SK-N-SH (cell line): Measurements from ENCODE around the gene AKAP8. TPM values are rescaled to one million over a fixed set of nuclear protein-coding genes. Genes with fewer than 3 reads are reported as not detected.

Experiments used
- CTCF ChIA-PET: fragments of 300-600, 350-600 bp; formaldehyde crosslinking; extraction: SDS; loops from one replicate; lab custom pipeline; 2021; lab: Yijun Ruan, JAX
- POLR2A ChIA-PET: fragments of 350-600 bp; sonication (Branson Sonifier 250); formaldehyde crosslinking; extraction: SDS; loops from one replicate; lab custom pipeline; 2020; ENCODE audit warnings: antibody characterized with exemption, inconsistent platforms; lab: Yijun Ruan, JAX
- DNase-seq: peaks from one replicate; pipeline ENCODE4 v3.0.0; 2012
- H2AFZ ChIP-seq: fragments of 200-600 bp; sonication (generic); 2 replicates; pipeline ENCODE4 v1.8.1; 2016; ENCODE audit warnings: antibody characterized with exemption, mild to moderate bottlenecking, low read depth
- H3F3A ChIP-seq: fragments of 200-600 bp; sonication (generic); replicated peaks from 2 replicates; pipeline ENCODE3; 2016; ENCODE audit warnings: antibody characterized with exemption, mild to moderate bottlenecking; ENCODE audit not compliant: insufficient read depth
- H3K27ac ChIP-seq, 2 experiments: fragments of 200-500 bp in 1 of 2; fragments of 200-600 bp in 1 of 2; sonication (Bioruptor generic) in 1 of 2; sonication (generic), shearing (Covaris generic) in 1 of 2; 2 replicates each; pipeline versions ENCODE4 v1.5.1 to v1.6.1; 2014 to 2016; ENCODE audit warnings: low read depth in 2 of 2, inconsistent platforms in 1 of 2, low read length in 1 of 2, mild to moderate bottlenecking in 1 of 2, mixed read lengths in 1 of 2
- H3K27me3 ChIP-seq: fragments of 200-600 bp; sonication (generic), shearing (Covaris generic); 2 replicates; pipeline ENCODE4 v1.6.1; 2016; ENCODE audit warnings: mixed run types; ENCODE audit not compliant: insufficient read depth
- H3K36me3 ChIP-seq, 2 experiments: fragments of 200-500 bp in 1 of 2; fragments of 200-600 bp in 1 of 2; sonication (Bioruptor generic) in 1 of 2; sonication (generic) in 1 of 2; replicated peaks in 1 of 2; 2 replicates each; pipeline versions ENCODE3 to v1.5.1; 2014 to 2016; ENCODE audit warnings: low read length in 1 of 2, mild to moderate bottlenecking in 1 of 2; ENCODE audit not compliant: insufficient read depth in 2 of 2, control insufficient read depth in 1 of 2
- H3K4me1 ChIP-seq, 2 experiments: fragments of 200-500 bp in 1 of 2; fragments of 200-600 bp in 1 of 2; sonication (Bioruptor generic) in 1 of 2; sonication (generic), shearing (Covaris generic) in 1 of 2; 2 replicates each; pipeline versions ENCODE4 v1.5.1 to v1.6.1; 2014 to 2016; ENCODE audit warnings: low read depth in 1 of 2, low read length in 1 of 2, mixed run types in 1 of 2; ENCODE audit not compliant: insufficient read depth in 2 of 2, control insufficient read depth in 1 of 2
- H3K4me2 ChIP-seq: fragments of 200-600 bp; sonication (generic), shearing (Covaris generic); 2 replicates; pipeline ENCODE4 v1.6.1; 2017; ENCODE audit warnings: mixed run types
- H3K4me3 ChIP-seq, 2 experiments: fragments of 200-500 bp in 1 of 2; fragments of 200-600 bp in 1 of 2; sonication (Bioruptor generic) in 1 of 2; sonication (generic), shearing (Covaris generic) in 1 of 2; 2 replicates each; pipeline versions ENCODE4 v1.5.1 to v1.8.1; 2014 to 2016; ENCODE audit warnings: low read depth in 2 of 2, inconsistent platforms in 1 of 2, low read length in 1 of 2, mild to moderate bottlenecking in 1 of 2, mixed read lengths in 1 of 2, moderate library complexity in 1 of 2
- H3K79me2 ChIP-seq: fragments of 200-600 bp; sonication (generic); 2 replicates; pipeline ENCODE4 v1.8.1; 2017; ENCODE audit warnings: mild to moderate bottlenecking; ENCODE audit not compliant: insufficient read depth
- H3K9ac ChIP-seq: fragments of 200-600 bp; sonication (generic); 2 replicates; pipeline ENCODE4 v1.6.1; 2017; ENCODE audit warnings: mixed run types
- H3K9me2 ChIP-seq: fragments of 200-600 bp; sonication (generic); 2 replicates; pipeline ENCODE4 v1.6.1; 2017; ENCODE audit warnings: mixed run types
- H3K9me3 ChIP-seq: fragments of 200-600 bp; sonication (generic); 2 replicates; pipeline ENCODE4 v1.6.1; 2017; ENCODE audit warnings: mixed run types, mild to moderate bottlenecking, moderate library complexity
- H4K20me1 ChIP-seq: fragments of 200-600 bp; sonication (generic); 2 replicates; pipeline ENCODE4 v1.6.1; 2017; ENCODE audit warnings: mild to moderate bottlenecking, mixed run types; ENCODE audit not compliant: insufficient read depth
- CHD2 ChIP-seq: fragments of 150-350 bp; IDR thresholded peaks from 2 replicates; pipeline ENCODE4 v1.6.1; 2018; ENCODE audit warnings: low read length; ENCODE audit not compliant: partially characterized antibody
- ELF1 ChIP-seq: IDR thresholded peaks from 2 replicates; pipeline ENCODE4 v1.4.0; 2012
- EP300 ChIP-seq, 2 experiments: IDR thresholded peaks; 2 replicates each; pipeline versions ENCODE4 v1.4.0 to v1.6.1; 2012; ENCODE audit warnings: borderline replicate concordance in 1 of 2, low read depth in 1 of 2, low read length in 1 of 2
- FOXJ3 ChIP-seq: sonication (generic); formaldehyde crosslinking; IDR thresholded peaks from 2 replicates; pipeline ENCODE4 v1.5.1; 2020; ENCODE audit warnings: mild to moderate bottlenecking, missing genetic modification reagents
- FOXM1 ChIP-seq: IDR thresholded peaks from 2 replicates; pipeline ENCODE4 v1.4.0; 2012; ENCODE audit warnings: low read depth, mild to moderate bottlenecking
- GATA2 ChIP-seq: sonication (generic); formaldehyde crosslinking; IDR thresholded peaks from 2 replicates; pipeline ENCODE4 v1.5.0; 2020; ENCODE audit warnings: mild to moderate bottlenecking, missing genetic modification reagents
- MEF2A ChIP-seq: IDR thresholded peaks from 2 replicates; pipeline ENCODE4 v1.4.0; 2012; ENCODE audit warnings: low read depth, borderline replicate concordance
- MXI1 ChIP-seq: IDR thresholded peaks from 2 replicates; pipeline ENCODE4 v1.6.1; 2012; ENCODE audit warnings: mild to moderate bottlenecking, low read depth, low read length, improper control_type of control experiment
- NRF1 ChIP-seq: IDR thresholded peaks from 2 replicates; pipeline ENCODE4 v1.6.1; 2012; ENCODE audit warnings: low read depth, mild to moderate bottlenecking, low read length
- RAD21 ChIP-seq: IDR thresholded peaks from 2 replicates; pipeline ENCODE4 v1.6.1; 2012; ENCODE audit warnings: mild to moderate bottlenecking, low read length
- RCOR1 ChIP-seq: fragments of 150-350 bp; IDR thresholded peaks from 2 replicates; pipeline ENCODE4 v1.6.1; 2017; ENCODE audit warnings: antibody characterized with exemption, low read length
- RFX5 ChIP-seq: IDR thresholded peaks from 2 replicates; pipeline ENCODE4 v1.6.1; 2012; ENCODE audit warnings: mild to moderate bottlenecking, improper control_type of control experiment, low read length
- RXRA ChIP-seq: IDR thresholded peaks from 2 replicates; pipeline ENCODE4 v1.4.0; 2012; ENCODE audit warnings: low read depth, mild to moderate bottlenecking, borderline replicate concordance
- SIN3A ChIP-seq: IDR thresholded peaks from 2 replicates; pipeline ENCODE4 v1.6.1; 2012; ENCODE audit warnings: low read depth, mild to moderate bottlenecking, low read length, moderate library complexity, borderline replicate concordance
- TCF12 ChIP-seq: IDR thresholded peaks from 2 replicates; pipeline ENCODE4 v1.4.0; 2012
- YY1 ChIP-seq: IDR thresholded peaks from 2 replicates; pipeline ENCODE4 v1.4.0; 2012; ENCODE audit warnings: low read depth, mild to moderate bottlenecking
- WGBS: methylation state at CpG from one replicate; pipeline ENCODE4 v1.1.6; 2017; ENCODE audit warnings: low lambda C conversion rate; 5-methylcytosine and 5-hydroxymethylcytosine counted together
- polyA plus RNA-seq, 3 experiments: library from polyadenylated mRNA; depleted of rRNA; stranded (reverse); fragments of >200 nt; gene quantifications; 2 replicates each; pipeline ENCODE4 v1.2.3, GENCODE V29; 2012
- TF ChIP-seq, protein P1 (sequence below): IDR thresholded peaks from 2 replicates; pipeline ENCODE4 v1.4.0; 2012; ENCODE audit warnings: low read depth, borderline replicate concordance
- TF ChIP-seq, protein P2 (sequence below): IDR thresholded peaks from 2 replicates; pipeline ENCODE4 v1.4.0; 2012; ENCODE audit warnings: low read depth
- TF ChIP-seq, protein P3 (sequence below): IDR thresholded peaks from 2 replicates; pipeline ENCODE4 v1.6.1; 2012; ENCODE audit warnings: mild to moderate bottlenecking, low read depth, low read length, moderate library complexity
- TF ChIP-seq, protein P4 (sequence below): fragments of 150-350 bp; IDR thresholded peaks from 2 replicates; pipeline ENCODE4 v1.6.1; 2017; ENCODE audit warnings: antibody characterized with exemption, low read length, low read depth, borderline replicate concordance
- TF ChIP-seq, protein P5 (sequence below): IDR thresholded peaks from 2 replicates; pipeline ENCODE4; 2012

The AKAP8 gene
- polyA plus RNA-seq, 1 of the 3 experiments (the other 2 are of a cell fraction): 17.2 TPM

DNA sequence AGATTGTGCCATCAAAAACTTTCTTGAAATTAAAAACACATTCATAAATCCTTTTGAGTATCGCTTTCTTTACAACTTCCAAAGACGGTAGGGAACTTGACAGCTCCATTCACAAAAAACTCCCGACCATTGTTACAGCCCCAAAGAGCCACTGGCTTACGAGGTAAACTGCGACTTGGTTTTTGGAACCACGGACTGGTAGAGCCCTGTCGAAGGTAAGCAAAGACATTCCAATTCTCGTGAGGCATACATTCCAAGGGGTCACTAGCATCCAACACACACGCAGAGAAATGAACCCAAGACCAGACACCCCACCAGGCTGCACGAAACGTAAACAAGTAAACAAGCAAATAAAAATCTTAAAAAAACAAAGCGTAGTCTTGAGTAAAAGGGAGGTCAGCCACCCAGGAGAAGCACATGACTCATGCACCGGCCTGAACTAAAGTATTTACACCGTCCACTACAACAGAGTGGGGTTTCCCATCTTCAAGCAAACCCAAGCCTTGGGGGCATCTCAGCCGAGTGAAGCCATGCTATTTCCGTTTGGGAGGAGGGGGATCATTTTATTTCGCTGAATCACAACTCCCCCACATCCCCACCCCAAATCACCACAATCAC, 48.7 kb downstream of the AKAP8 start (continued):
- TF ChIP-seq, protein P1, sequence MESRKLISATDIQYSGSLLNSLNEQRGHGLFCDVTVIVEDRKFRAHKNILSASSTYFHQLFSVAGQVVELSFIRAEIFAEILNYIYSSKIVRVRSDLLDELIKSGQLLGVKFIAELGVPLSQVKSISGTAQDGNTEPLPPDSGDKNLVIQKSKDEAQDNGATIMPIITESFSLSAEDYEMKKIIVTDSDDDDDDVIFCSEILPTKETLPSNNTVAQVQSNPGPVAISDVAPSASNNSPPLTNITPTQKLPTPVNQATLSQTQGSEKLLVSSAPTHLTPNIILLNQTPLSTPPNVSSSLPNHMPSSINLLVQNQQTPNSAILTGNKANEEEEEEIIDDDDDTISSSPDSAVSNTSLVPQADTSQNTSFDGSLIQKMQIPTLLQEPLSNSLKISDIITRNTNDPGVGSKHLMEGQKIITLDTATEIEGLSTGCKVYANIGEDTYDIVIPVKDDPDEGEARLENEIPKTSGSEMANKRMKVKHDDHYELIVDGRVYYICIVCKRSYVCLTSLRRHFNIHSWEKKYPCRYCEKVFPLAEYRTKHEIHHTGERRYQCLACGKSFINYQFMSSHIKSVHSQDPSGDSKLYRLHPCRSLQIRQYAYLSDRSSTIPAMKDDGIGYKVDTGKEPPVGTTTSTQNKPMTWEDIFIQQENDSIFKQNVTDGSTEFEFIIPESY: no peak
- TF ChIP-seq RCOR1 (no peak), SIN3A (0 out of 2 replicates have a peak, but pooled peaks have one; percentile 23), RXRA (no peak), YY1 (no peak), NRF1 (no peak), CHD2 (no peak), EP300 (IDR thresholded peaks at IDR 0.05; ENCODE audit: borderline replicate concordance in 1 of 2, low read depth in 1 of 2, low read length in 1 of 2) (no peak), GATA2 (CRISPR knock-in tag) (no peak)
- TF ChIP-seq, protein P2, sequence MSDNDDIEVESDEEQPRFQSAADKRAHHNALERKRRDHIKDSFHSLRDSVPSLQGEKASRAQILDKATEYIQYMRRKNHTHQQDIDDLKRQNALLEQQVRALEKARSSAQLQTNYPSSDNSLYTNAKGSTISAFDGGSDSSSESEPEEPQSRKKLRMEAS: peak; percentile 67; the same call in 1 of the 2 replicates
- TF ChIP-seq, protein P3, sequence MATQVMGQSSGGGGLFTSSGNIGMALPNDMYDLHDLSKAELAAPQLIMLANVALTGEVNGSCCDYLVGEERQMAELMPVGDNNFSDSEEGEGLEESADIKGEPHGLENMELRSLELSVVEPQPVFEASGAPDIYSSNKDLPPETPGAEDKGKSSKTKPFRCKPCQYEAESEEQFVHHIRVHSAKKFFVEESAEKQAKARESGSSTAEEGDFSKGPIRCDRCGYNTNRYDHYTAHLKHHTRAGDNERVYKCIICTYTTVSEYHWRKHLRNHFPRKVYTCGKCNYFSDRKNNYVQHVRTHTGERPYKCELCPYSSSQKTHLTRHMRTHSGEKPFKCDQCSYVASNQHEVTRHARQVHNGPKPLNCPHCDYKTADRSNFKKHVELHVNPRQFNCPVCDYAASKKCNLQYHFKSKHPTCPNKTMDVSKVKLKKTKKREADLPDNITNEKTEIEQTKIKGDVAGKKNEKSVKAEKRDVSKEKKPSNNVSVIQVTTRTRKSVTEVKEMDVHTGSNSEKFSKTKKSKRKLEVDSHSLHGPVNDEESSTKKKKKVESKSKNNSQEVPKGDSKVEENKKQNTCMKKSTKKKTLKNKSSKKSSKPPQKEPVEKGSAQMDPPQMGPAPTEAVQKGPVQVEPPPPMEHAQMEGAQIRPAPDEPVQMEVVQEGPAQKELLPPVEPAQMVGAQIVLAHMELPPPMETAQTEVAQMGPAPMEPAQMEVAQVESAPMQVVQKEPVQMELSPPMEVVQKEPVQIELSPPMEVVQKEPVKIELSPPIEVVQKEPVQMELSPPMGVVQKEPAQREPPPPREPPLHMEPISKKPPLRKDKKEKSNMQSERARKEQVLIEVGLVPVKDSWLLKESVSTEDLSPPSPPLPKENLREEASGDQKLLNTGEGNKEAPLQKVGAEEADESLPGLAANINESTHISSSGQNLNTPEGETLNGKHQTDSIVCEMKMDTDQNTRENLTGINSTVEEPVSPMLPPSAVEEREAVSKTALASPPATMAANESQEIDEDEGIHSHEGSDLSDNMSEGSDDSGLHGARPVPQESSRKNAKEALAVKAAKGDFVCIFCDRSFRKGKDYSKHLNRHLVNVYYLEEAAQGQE: no peak
- TF ChIP-seq, all 33 proteins: peak for 4

DNA sequence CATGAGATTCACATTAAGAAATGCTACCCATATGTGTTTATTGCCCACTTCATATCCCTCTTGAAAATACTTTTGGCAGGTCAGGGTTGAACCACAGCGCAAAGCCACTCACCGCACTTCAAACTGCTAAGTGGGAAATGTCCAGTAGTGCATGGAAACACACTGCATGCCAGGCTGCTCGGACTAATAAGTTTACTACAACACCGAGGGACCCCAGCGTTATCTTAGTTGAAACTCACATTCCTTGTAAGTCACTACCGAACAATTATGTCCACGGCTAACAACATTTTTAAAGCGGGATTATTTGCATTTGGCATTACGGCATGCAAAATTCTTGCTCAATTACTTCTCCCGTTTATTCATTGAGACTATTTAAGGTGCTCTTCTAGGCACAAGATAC, 51.3 kb downstream of the AKAP8 start:
- ChIA-PET POLR2A (interaction anchor here (0.7 kb wide), 1 partner anchor 31 kb away, joined by 3 read pairs; no protein-coding TSS in a partner anchor), CTCF (no interaction called here)
- Histone ChIP-seq H3K4me1 (peaks cover 29 to 39% of the 10 kb centered on the region in 2 experiments), H3K9ac (no peak overlapping the region), H3K36me3 (no peaks in the 10 kb centered on the region), H3K9me2 (no peaks in the 10 kb centered on the region), H3K27ac (no peak overlapping the region), H3K9me3 (no peaks in the 10 kb centered on the region), H3K4me3 (0 out of 4 replicates have a peak overlapping the region, but pooled peaks of 1 of the 2 experiments have one; percentile 15), H2AFZ (no peak overlapping the region), H3K27me3 (no peaks in the 10 kb centered on the region), H3K79me2 (peaks cover 92% of the 10 kb centered on the region), H3F3A (peaks cover 21% of the 10 kb centered on the region), H4K20me1 (peaks cover 82% of the 10 kb centered on the region), H3K4me2 (no peak overlapping the region)
- WGBS: 85% methylated on average over 10 of the region's 10 CpGs
- no peak for DNase-seq
- no peak for TF ChIP-seq RCOR1
- no peak for TF ChIP-seq RAD21
- TF ChIP-seq MXI1: no peak
- TF ChIP-seq ELF1: no peak
- TF ChIP-seq TCF12: no peak
- no peak for TF ChIP-seq RFX5
- TF ChIP-seq FOXJ3 (CRISPR knock-in tag): no peak
- TF ChIP-seq, protein P4, sequence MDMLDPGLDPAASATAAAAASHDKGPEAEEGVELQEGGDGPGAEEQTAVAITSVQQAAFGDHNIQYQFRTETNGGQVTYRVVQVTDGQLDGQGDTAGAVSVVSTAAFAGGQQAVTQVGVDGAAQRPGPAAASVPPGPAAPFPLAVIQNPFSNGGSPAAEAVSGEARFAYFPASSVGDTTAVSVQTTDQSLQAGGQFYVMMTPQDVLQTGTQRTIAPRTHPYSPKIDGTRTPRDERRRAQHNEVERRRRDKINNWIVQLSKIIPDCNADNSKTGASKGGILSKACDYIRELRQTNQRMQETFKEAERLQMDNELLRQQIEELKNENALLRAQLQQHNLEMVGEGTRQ: no peak
- TF ChIP-seq EP300 (IDR thresholded peaks at IDR 0.05; ENCODE audit: borderline replicate concordance in 1 of 2, low read depth in 1 of 2, low read length in 1 of 2): no peak
- TF ChIP-seq CHD2: no peak
- no peak for TF ChIP-seq YY1
- TF ChIP-seq, protein P5, sequence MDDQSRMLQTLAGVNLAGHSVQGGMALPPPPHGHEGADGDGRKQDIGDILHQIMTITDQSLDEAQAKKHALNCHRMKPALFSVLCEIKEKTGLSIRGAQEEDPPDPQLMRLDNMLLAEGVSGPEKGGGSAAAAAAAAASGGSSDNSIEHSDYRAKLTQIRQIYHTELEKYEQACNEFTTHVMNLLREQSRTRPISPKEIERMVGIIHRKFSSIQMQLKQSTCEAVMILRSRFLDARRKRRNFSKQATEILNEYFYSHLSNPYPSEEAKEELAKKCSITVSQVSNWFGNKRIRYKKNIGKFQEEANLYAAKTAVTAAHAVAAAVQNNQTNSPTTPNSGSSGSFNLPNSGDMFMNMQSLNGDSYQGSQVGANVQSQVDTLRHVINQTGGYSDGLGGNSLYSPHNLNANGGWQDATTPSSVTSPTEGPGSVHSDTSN: no peak
- no peak for TF ChIP-seq RXRA
- TF ChIP-seq MEF2A: no peak
- no peak for TF ChIP-seq FOXM1
